Naive thymus-derived CD4-positive, alpha-beta T cell (primary cell): ENCODE results near the gene ERMP1. TPM values are rescaled to one million over a fixed set of nuclear protein-coding genes. Genes with fewer than 3 reads are reported as not detected.
"Not testable (repeated sequence)": the region's sequence is repeated elsewhere in the genome, so short reads cannot be mapped to it uniquely, and the experiment has no call there.

Experiments used
- ATAC-seq: fragments of 150-1000 bp; cut with Tn5 transposase; 2 replicates; pipeline ENCODE4 v1.10.0; 2021; ENCODE audit warnings: mild to moderate bottlenecking, moderate library complexity
- CTCF ChIA-PET: fragments of 350-600 bp; sonication (Branson Sonifier 250); formaldehyde crosslinking; loops from one replicate; lab custom pipeline; 2021; ENCODE audit warnings: antibody characterized with exemption; lab: Charles Lee
- POLR2A ChIA-PET: fragments of 350-600 bp; sonication (Branson Sonifier 250); formaldehyde crosslinking; loops from one replicate; lab custom pipeline; 2021; ENCODE audit warnings: antibody characterized with exemption, inconsistent platforms; lab: Charles Lee
- DNase-seq, 9 donors: peaks; one replicate each; pipeline versions ENCODE4 v3.0.0 to v3.0.0-alpha.2; 2020 to 2022; ENCODE audit warnings: mixed read lengths in 1 of 9
- H3K27ac ChIP-seq: one replicate; pipeline ENCODE4 v1.7.0; 2013; ENCODE audit warnings: mild to moderate bottlenecking, low read depth, low read length, moderate library complexity
- H3K27me3 ChIP-seq, 2 donors: one replicate each; pipeline ENCODE4 v1.7.0; 2013; ENCODE audit warnings: low read length in 2 of 2, mild to moderate bottlenecking in 2 of 2, moderate library complexity in 2 of 2; ENCODE audit not compliant: control insufficient read depth in 2 of 2, insufficient read depth in 2 of 2
- H3K36me3 ChIP-seq, 3 experiments: 1 replicate in 2 of 3; 2 replicates in 1 of 3; pipeline ENCODE4 v1.7.0; 2013; ENCODE audit warnings: low read length in 3 of 3, mild to moderate bottlenecking in 3 of 3, moderate library complexity in 1 of 3; ENCODE audit not compliant: insufficient read depth in 3 of 3, control insufficient read depth in 2 of 3
- H3K4me1 ChIP-seq, 2 donors: one replicate each; pipeline ENCODE4 v1.7.0; 2013; ENCODE audit warnings: low read length in 2 of 2, mild to moderate bottlenecking in 2 of 2, moderate library complexity in 1 of 2; ENCODE audit not compliant: control insufficient read depth in 2 of 2, insufficient read depth in 2 of 2
- H3K4me3 ChIP-seq: 2 replicates; pipeline ENCODE4 v1.7.0; 2013; ENCODE audit warnings: mild to moderate bottlenecking, low read length
- H3K9me3 ChIP-seq, 3 experiments: 1 replicate in 2 of 3; 2 replicates in 1 of 3; pipeline ENCODE4 v1.7.0; 2013; ENCODE audit warnings: low read length in 3 of 3; ENCODE audit not compliant: control insufficient read depth in 2 of 3
- H3K27ac Mint-ChIP-seq, 9 donors: one replicate each; pipeline ENCODE4 v1.8.0; 2020 to 2022; ENCODE audit warnings: mixed read lengths in 9 of 9, mild to moderate bottlenecking in 8 of 9, moderate library complexity in 5 of 9, inconsistent platforms in 2 of 9
- H3K27me3 Mint-ChIP-seq, 5 donors: one replicate each; pipeline ENCODE4 v1.8.0; 2021 to 2022; ENCODE audit warnings: mixed read lengths in 5 of 5, mild to moderate bottlenecking in 1 of 5
- H3K36me3 Mint-ChIP-seq, 5 donors: one replicate each; pipeline ENCODE4 v1.8.0; 2020 to 2022; ENCODE audit warnings: mixed read lengths in 5 of 5, mild to moderate bottlenecking in 3 of 5, inconsistent platforms in 1 of 5
- H3K4me1 Mint-ChIP-seq, 7 donors: one replicate each; pipeline ENCODE4 v1.8.0; 2020 to 2022; ENCODE audit warnings: mixed read lengths in 7 of 7, mild to moderate bottlenecking in 3 of 7, inconsistent platforms in 1 of 7
- H3K4me3 Mint-ChIP-seq, 10 donors: one replicate each; pipeline ENCODE4 v1.8.0; 2020 to 2022; ENCODE audit warnings: mild to moderate bottlenecking in 10 of 10, mixed read lengths in 10 of 10, moderate library complexity in 6 of 10, inconsistent platforms in 2 of 10
- H3K9me3 Mint-ChIP-seq, 11 donors: one replicate each; pipeline ENCODE4 v1.8.0; 2020 to 2022; ENCODE audit warnings: mixed read lengths in 11 of 11, mild to moderate bottlenecking in 4 of 11, inconsistent platforms in 1 of 11, moderate library complexity in 1 of 11
- intact Hi-C, 2 donors: fragments of 100-400 bp; cut with micrococcal nuclease; formaldehyde crosslinking; loops; one replicate each; pipeline ENCODE4 v1.15.1; 2023
- polyA plus RNA-seq, 2 donors: library from polyadenylated mRNA; unstranded; fragments of 300-500 nt; fragmentation: Illumina TruSeq; gene quantifications; one replicate each; pipeline ENCODE4 v1.2.3, GENCODE V29; 2021
- total RNA-seq, 6 experiments: library from RNA in 5 of 6; stranded (reverse) in 5 of 6; gene quantifications; 1 replicate in 5 of 6; 2 replicates in 1 of 6; pipeline ENCODE4 v1.2.3 and lab custom pipeline; 2021 to 2026

Gene ERMP1
- total and polyA plus RNA-seq, 7 experiments from 2014 or later = 7.3 to 37.1 (median 13.0) TPM

DNA sequence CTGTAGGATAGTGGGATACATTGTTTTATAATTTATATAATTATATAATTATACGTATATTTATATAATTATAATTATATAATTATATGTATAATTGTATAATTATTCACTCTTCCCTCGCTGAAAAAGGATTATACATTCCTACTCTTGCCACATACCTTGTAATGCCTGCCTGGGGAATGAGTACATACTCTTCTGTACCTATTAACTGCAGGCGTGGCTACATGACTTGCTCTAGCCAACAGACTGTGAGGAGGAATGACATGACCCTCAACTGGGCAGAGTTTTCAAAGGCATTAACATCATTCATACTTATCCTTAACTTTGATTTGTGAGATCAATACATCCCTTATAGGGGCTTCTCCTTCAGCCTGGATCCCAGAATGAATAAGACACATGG is 19.1 kb downstream of the ERMP1 start:
- Histone ChIP-seq H3K27me3 (no peaks in the 10 kb centered on the region), H3K9me3 (no peaks in the 10 kb centered on the region), H3K36me3 (peaks cover 8 to 13% (median 9%) of the 10 kb centered on the region in 3 experiments), H3K4me3 (no peak overlapping the region), H3K4me1 (no peaks in the 10 kb centered on the region), H3K27ac (no peak overlapping the region)
- POLR2A ChIA-PET = no interaction called here
- H3K27ac Mint-ChIP-seq = no peak overlapping the region
- DNase-seq (no peak), ATAC-seq (no peak)
- H3K27me3 Mint-ChIP-seq = no peaks in the 10 kb centered on the region
- CTCF ChIA-PET = interaction anchor here (1.4 kb wide), 1 partner anchor 19 kb away, joined by 3 read pairs; the partner anchor contains the start of gene ERMP1
- intact Hi-C loops = no loop called here
- no peaks in the 10 kb centered on the region for H3K9me3 Mint-ChIP-seq
- no peak overlapping the region for H3K4me3 Mint-ChIP-seq
- peaks cover 35 to 65% (median 44%) of the 10 kb centered on the region in 5 donors for H3K36me3 Mint-ChIP-seq
- H3K4me1 Mint-ChIP-seq = peaks cover 7 to 16% (median 11%) of the 10 kb centered on the region in 7 donors

DNA sequence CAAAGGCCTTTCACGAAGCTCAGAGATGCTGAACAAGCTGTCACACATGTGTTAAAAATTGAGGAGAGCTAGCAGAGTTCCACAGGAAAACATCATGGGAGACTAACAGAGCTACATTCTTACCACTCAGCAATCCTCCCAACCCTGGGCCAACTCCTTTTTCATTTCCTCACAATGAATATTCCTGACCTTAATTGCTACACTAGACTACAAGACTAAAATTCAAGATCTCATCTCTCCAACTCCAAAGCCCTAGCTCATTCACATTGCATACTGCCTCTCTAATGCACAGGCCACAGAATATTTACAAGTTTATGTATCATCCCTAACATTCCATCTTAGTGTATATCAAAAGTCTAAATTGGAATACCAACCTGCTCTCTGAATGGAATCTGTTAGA is 21.2 kb downstream of the ERMP1 start:
- intact Hi-C loops = no loop called here
- H3K27me3 Mint-ChIP-seq = no peaks in the 10 kb centered on the region
- CTCF ChIA-PET = no interaction called here
- POLR2A ChIA-PET = no interaction called here
- peaks cover 3 to 11% (median 10%) of the 10 kb centered on the region in 7 donors for H3K4me1 Mint-ChIP-seq
- Histone ChIP-seq H3K9me3 (no peaks in the 10 kb centered on the region), H3K36me3 (peaks cover 8 to 13% (median 9%) of the 10 kb centered on the region in 3 experiments), H3K4me3 (no peak overlapping the region), H3K27ac (no peak overlapping the region), H3K4me1 (no peaks in the 10 kb centered on the region), H3K27me3 (no peaks in the 10 kb centered on the region)
- DNase-seq (no peak), ATAC-seq (no peak)
- H3K27ac Mint-ChIP-seq = peak overlapping the region in 1 of 9 donors; percentile 43
- H3K9me3 Mint-ChIP-seq = peaks cover 0 to 1% (median 0%) of the 10 kb centered on the region in 11 donors
- peaks cover 32 to 69% (median 51%) of the 10 kb centered on the region in 5 donors for H3K36me3 Mint-ChIP-seq
- no peak overlapping the region for H3K4me3 Mint-ChIP-seq

DNA sequence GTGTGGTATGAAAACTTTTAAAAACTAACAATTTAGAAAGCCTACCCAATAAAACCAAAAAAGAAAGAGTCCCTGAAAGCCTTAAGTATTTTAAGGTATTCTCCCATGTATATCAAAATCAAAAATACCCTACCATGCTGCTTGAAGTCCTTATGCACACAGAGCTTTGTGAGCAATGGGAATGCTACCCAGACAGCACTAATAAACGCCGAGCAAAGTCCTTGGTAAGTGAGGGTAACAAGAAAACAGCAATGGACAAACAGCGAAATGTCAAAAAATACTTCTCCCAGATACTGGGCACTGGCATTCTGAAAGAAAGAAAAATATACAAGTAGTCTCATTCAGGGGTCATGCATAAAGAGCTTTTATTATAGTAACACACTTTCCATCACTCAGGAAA is 27.4 kb downstream of the ERMP1 start:
- ChIA-PET POLR2A (no interaction called here), CTCF (no interaction called here)
- Mint-ChIP-seq H3K27ac (no peak overlapping the region), H3K9me3 (peaks cover 0 to 1% (median 0%) of the 10 kb centered on the region in 11 donors), H3K27me3 (no peaks in the 10 kb centered on the region), H3K4me1 (peaks cover 0 to 10% (median 8%) of the 10 kb centered on the region in 7 donors), H3K4me3 (no peak overlapping the region), H3K36me3 (peaks cover 17 to 39% (median 23%) of the 10 kb centered on the region in 5 donors)
- Histone ChIP-seq H3K27ac (no peak overlapping the region), H3K9me3 (no peaks in the 10 kb centered on the region), H3K27me3 (no peaks in the 10 kb centered on the region), H3K4me3 (no peak overlapping the region), H3K4me1 (no peaks in the 10 kb centered on the region), H3K36me3 (peaks cover 0 to 11% (median 9%) of the 10 kb centered on the region in 3 experiments)
- intact Hi-C loops = no loop called here
- DNase-seq (no peak), ATAC-seq (no peak)

DNA sequence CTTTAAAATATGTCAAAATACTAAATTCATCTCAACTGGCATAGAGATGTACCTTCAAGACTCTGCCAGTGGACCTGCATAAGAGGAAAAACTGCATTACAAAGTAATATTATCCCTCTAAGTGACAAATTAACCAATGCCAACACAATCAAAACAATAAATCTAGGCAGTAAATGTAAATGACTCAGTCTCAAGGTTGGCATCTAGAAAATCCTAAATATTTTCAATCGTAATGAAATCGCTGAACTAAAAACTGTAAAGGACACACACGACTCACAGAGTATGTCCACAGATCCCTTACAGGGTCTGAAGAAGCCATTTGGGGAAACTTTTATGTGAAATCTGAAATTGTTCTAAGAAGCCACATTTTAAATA is 31.2 kb downstream of the ERMP1 start:
- Histone ChIP-seq H3K27ac (no peak overlapping the region), H3K9me3 (no peaks in the 10 kb centered on the region), H3K4me3 (no peak overlapping the region), H3K4me1 (no peaks in the 10 kb centered on the region), H3K27me3 (no peaks in the 10 kb centered on the region), H3K36me3 (peaks cover 0 to 9% (median 0%) of the 10 kb centered on the region in 3 experiments)
- intact Hi-C loops = no loop called here
- Mint-ChIP-seq H3K27me3 (no peaks in the 10 kb centered on the region), H3K36me3 (peaks cover 0 to 20% (median 7%) of the 10 kb centered on the region in 5 donors), H3K9me3 (no peaks in the 10 kb centered on the region), H3K4me1 (peaks cover 0 to 20% (median 13%) of the 10 kb centered on the region in 7 donors), H3K27ac (peak overlapping the region in 4 of 9 donors; percentile 58 to 66 (median 60)), H3K4me3 (no peak overlapping the region)
- ATAC-seq (no peak), DNase-seq (no peak)
- POLR2A ChIA-PET = interaction anchor here (0.6 kb wide), 1 partner anchor 109 kb away, joined by 3 read pairs; no protein-coding TSS in a partner anchor
- CTCF ChIA-PET = no interaction called here

DNA sequence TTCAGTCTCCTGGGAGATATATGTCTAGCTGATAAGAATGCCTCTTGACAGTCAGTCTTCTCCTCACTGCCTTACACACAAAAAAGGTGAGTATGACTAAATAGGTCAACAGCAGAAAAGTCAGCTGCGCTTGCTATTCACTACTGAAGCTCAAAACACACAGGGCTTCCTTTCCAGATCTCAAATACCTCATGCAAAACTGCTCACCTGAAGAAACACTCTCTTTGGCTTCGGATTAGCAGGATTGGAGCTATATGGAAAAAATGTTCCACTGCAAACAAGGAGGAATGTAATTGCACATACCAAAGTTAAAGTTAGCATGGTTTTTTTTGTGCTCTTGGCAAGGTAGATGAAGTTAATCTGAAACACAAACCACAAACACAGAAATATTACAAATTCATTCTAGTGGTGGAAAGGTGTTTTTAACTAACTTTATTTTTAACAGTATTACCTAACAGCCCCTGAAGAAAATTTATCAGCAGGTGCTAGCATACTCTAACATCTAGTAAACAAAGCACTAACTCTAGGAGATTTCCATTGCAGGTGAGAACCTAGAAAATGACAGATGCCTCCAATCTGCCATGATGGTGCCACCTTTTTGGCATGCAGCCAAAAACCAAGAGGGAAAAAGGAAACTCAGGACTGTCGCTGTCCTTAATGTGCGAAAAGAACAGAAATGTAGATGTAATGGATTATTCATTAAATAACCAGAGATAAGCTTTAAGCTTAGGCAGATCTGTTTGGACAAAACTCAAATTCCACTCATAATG is 31.8 kb downstream of the ERMP1 start:
- no peak for DNase-seq

DNA sequence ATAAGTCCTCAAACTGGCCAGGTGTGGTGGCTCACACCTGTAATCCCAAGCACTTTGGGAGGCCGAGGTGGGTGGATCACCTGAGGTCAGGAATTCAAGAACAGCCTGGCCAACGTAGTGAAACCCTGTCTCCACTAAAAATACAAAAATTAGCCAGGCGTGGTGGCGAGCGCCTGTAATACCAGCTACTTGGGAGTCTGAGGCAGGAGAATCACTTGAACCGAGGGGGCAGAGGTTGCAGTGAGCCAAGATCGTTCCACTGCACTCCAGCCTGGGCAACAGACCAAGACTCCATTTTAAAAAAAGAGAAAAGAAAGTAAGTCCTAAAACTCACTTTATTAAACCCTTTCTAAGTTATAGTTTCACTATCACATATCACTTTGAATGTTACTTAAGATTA is 32.5 kb downstream of the ERMP1 start:
- H3K4me1 ChIP-seq, H3K9me3 ChIP-seq, DNase-seq, H3K27me3 ChIP-seq, POLR2A ChIA-PET, intact Hi-C loops, H3K36me3 ChIP-seq, ATAC-seq, H3K4me3 ChIP-seq, H3K27ac ChIP-seq, H3K9me3 Mint-ChIP-seq, H3K4me3 Mint-ChIP-seq, H3K27me3 Mint-ChIP-seq: not testable (repeated sequence)
- H3K36me3 Mint-ChIP-seq = peaks cover 0 to 30% (median 8%) of the 10 kb centered on the region in 5 donors
- H3K27ac Mint-ChIP-seq = peak overlapping the region in 2 of 9 donors; percentile 40 to 42
- CTCF ChIA-PET = interaction anchor here (1.2 kb wide), 1 partner anchor 100 kb away, joined by 3 read pairs; no protein-coding TSS in a partner anchor
- peaks cover 0 to 27% (median 14%) of the 10 kb centered on the region in 7 donors for H3K4me1 Mint-ChIP-seq

More for the DNA sequence above, 31.8 kb downstream of the ERMP1 start:
- CTCF ChIA-PET = interaction anchor here (1.2 kb wide), 1 partner anchor 99 kb away, joined by 3 read pairs; no protein-coding TSS in a partner anchor
- no peak for ATAC-seq
- Mint-ChIP-seq H3K4me3 (no peak overlapping the region), H3K27ac (peak overlapping the region in 6 of 9 donors; percentile 40 to 66 (median 60)), H3K4me1 (peaks cover 0 to 23% (median 14%) of the 10 kb centered on the region in 7 donors), H3K36me3 (peaks cover 0 to 25% (median 8%) of the 10 kb centered on the region in 5 donors), H3K27me3 (no peaks in the 10 kb centered on the region), H3K9me3 (no peaks in the 10 kb centered on the region)
- POLR2A ChIA-PET = interaction anchor here (0.6 kb wide), 1 partner anchor 110 kb away, joined by 3 read pairs; no protein-coding TSS in a partner anchor
- H3K27ac ChIP-seq = no peak overlapping the region
- H3K9me3 ChIP-seq = no peaks in the 10 kb centered on the region
- no peak overlapping the region for H3K4me3 ChIP-seq
- intact Hi-C loops = no loop called here
- H3K4me1 ChIP-seq = no peaks in the 10 kb centered on the region
- H3K36me3 ChIP-seq = peaks cover 0 to 9% (median 0%) of the 10 kb centered on the region in 3 experiments
- no peaks in the 10 kb centered on the region for H3K27me3 ChIP-seq
